ENCODE results near the gene COL25A1.

DNA sequence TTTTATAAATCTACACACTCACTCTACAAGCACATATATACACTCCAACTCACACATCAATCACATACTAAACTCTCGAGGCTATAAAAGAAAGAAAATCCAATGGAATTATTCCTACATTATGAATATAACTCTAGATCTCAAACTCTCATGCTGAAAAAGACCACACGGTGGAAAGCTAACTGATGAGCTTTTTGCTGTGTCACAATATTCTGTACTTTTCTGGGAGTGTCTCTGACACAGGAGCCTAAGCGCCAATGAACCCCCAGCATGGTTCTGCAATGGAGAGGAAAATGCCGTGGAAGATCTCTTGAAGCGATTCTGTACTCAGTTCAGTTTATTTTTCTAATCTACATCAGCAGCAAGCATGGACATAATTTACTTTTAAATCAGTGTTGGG is 415.4 kb downstream of the COL25A1 start:
- TF ChIP-seq, protein P1, sequence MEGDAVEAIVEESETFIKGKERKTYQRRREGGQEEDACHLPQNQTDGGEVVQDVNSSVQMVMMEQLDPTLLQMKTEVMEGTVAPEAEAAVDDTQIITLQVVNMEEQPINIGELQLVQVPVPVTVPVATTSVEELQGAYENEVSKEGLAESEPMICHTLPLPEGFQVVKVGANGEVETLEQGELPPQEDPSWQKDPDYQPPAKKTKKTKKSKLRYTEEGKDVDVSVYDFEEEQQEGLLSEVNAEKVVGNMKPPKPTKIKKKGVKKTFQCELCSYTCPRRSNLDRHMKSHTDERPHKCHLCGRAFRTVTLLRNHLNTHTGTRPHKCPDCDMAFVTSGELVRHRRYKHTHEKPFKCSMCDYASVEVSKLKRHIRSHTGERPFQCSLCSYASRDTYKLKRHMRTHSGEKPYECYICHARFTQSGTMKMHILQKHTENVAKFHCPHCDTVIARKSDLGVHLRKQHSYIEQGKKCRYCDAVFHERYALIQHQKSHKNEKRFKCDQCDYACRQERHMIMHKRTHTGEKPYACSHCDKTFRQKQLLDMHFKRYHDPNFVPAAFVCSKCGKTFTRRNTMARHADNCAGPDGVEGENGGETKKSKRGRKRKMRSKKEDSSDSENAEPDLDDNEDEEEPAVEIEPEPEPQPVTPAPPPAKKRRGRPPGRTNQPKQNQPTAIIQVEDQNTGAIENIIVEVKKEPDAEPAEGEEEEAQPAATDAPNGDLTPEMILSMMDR (IDR thresholded peaks at IDR 0.05), result no peak
- no peak for TF ChIP-seq POLR2A (IDR thresholded peaks at IDR 0.05)
